Neural progenitor cell (in vitro differentiated cells): ENCODE data around the gene IGFBP4.

ENCODE experiments used
- CTCF ChIP-seq: fragments of 200-600 bp; sonication (generic); IDR thresholded peaks from 2 replicates; pipeline ENCODE4 v1.5.1; 2017; ENCODE audit warnings: antibody characterized with exemption, mild to moderate bottlenecking
- EZH2 ChIP-seq: fragments of 200-600 bp; sonication (generic); IDR thresholded peaks from 2 replicates; pipeline ENCODE4 v1.6.1; 2017; ENCODE audit warnings: antibody characterized with exemption, mild to moderate bottlenecking, moderate library complexity
- EZH2phosphoT487 ChIP-seq: fragments of 200-600 bp; sonication (generic); IDR thresholded peaks from 2 replicates; pipeline ENCODE4 v1.6.1; 2017; ENCODE audit warnings: antibody characterized with exemption

GRCh38 chr17:40411821-40412220 is 31.4 kb upstream of the IGFBP4 start:
- no peak for TF ChIP-seq CTCF
- TF ChIP-seq EZH2phosphoT487, result no peak
- TF ChIP-seq EZH2, result no peak
